ENCODE data around the gene PTH1R. TPM values are rescaled to one million over a fixed set of nuclear protein-coding genes. Genes with fewer than 3 reads are reported as not detected.

PTH1R gene
- polyA plus RNA-seq, 1 of the 3 experiments (the other 2 are of a cell fraction), result 0.07 TPM

- H3K4me1 ChIP-seq (ENCODE audit: control insufficient read depth in 1 of 2, insufficient read depth in 2 of 2, low read depth in 1 of 2, low read length in 1 of 2), result peaks cover 25 to 47% of the 10 kb centered on the region in 2 experiments
- peak; percentile 53 for DNase-seq
- CTCF ChIA-PET, result interaction anchor here (1.5 to 2.7 kb wide), 3 partner anchors 13 to 103 kb away, joined by 3 to 11 read pairs (median 10); no protein-coding TSS in a partner anchor
- H3K9me2 ChIP-seq, result no peaks in the 10 kb centered on the region
- peaks cover 87% of the 10 kb centered on the region for H4K20me1 ChIP-seq (ENCODE audit: insufficient read depth)
- peak overlapping the region; percentile 71 to 87 for H3K27ac ChIP-seq (ENCODE audit: low read depth in 2 of 2, low read length in 1 of 2)
- H3K9ac ChIP-seq, result peak overlapping the region; percentile 12; the same call in 1 of the 2 replicates
- WGBS (ENCODE audit: low lambda C conversion rate), result 35% methylated on average over 13 of the region's 19 CpGs
- peaks cover 15% of the 10 kb centered on the region for H3F3A ChIP-seq (replicated peaks; ENCODE audit: insufficient read depth)
- no peaks in the 10 kb centered on the region for H3K27me3 ChIP-seq (ENCODE audit: insufficient read depth)
- no peaks in the 10 kb centered on the region for H3K9me3 ChIP-seq
- peaks cover 97% of the 10 kb centered on the region for H3K79me2 ChIP-seq (ENCODE audit: insufficient read depth)
- H3K36me3 ChIP-seq (replicated peaks in 1 of 2; ENCODE audit: control insufficient read depth in 1 of 2, insufficient read depth in 2 of 2, low read length in 1 of 2), result peaks cover 0 to 10% of the 10 kb centered on the region in 2 experiments
- peak overlapping the region; percentile 73 for H3K4me2 ChIP-seq
- H2AFZ ChIP-seq (ENCODE audit: low read depth), result no peak overlapping the region
- peak; percentile 78 for TF ChIP-seq GATA2 (CRISPR knock-in tag; IDR thresholded peaks at IDR 0.05)
- no peak for TF ChIP-seq RCOR1 (IDR thresholded peaks at IDR 0.05; ENCODE audit: low read length)
- TF ChIP-seq FOXJ3 (CRISPR knock-in tag; IDR thresholded peaks at IDR 0.05), result 0 out of 2 replicates have a peak, but pooled peaks have one; percentile 3
- TF ChIP-seq TEAD4 (IDR thresholded peaks at IDR 0.05; ENCODE audit: borderline replicate concordance, insufficient read depth), result no peak
- TF ChIP-seq, protein P1, sequence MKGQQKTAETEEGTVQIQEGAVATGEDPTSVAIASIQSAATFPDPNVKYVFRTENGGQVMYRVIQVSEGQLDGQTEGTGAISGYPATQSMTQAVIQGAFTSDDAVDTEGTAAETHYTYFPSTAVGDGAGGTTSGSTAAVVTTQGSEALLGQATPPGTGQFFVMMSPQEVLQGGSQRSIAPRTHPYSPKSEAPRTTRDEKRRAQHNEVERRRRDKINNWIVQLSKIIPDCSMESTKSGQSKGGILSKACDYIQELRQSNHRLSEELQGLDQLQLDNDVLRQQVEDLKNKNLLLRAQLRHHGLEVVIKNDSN (IDR thresholded peaks at IDR 0.05; ENCODE audit: borderline replicate concordance, low read depth), result no peak
- no peak for TF ChIP-seq JUND (IDR thresholded peaks at IDR 0.05)
- no peak for TF ChIP-seq RFX5 (IDR thresholded peaks at IDR 0.05; ENCODE audit: low read length)
- no peak for TF ChIP-seq MAX (IDR thresholded peaks at IDR 0.05; ENCODE audit: low read depth)
- TF ChIP-seq SMC3 (IDR thresholded peaks at IDR 0.05; ENCODE audit: low read depth, low read length), result peak; percentile 3; the same call in 1 of the 2 replicates
- POLR2A ChIA-PET, result interaction anchor here (0.6 to 1.8 kb wide), 2 partner anchors 28 to 344 kb away, joined by 3 to 6 read pairs; partner anchors contain the start of gene CCDC12
- H3K4me3 ChIP-seq (ENCODE audit: low read depth in 2 of 2, low read length in 1 of 2), result no peak overlapping the region
Measured at GRCh38 chr3:46947981-46948791, 70.7 kb downstream of the PTH1R start.

GRCh38 chr3:46948830-46949671 lies 71.5 kb downstream of the PTH1R start:
- 85% methylated on average over 5 of the region's 6 CpGs for WGBS (ENCODE audit: low lambda C conversion rate)
- peaks cover 87% of the 10 kb centered on the region for H4K20me1 ChIP-seq (ENCODE audit: insufficient read depth)
- ChIA-PET CTCF (interaction anchor here (1.5 to 2.7 kb wide), 3 partner anchors 14 to 103 kb away, joined by 3 to 11 read pairs (median 10); no protein-coding TSS in a partner anchor), POLR2A (no interaction called here)
- H3F3A ChIP-seq (replicated peaks; ENCODE audit: insufficient read depth), result peaks cover 15% of the 10 kb centered on the region
- no peak overlapping the region for H3K9ac ChIP-seq
- no peak overlapping the region for H3K4me3 ChIP-seq (ENCODE audit: low read depth in 2 of 2, low read length in 1 of 2)
- no peaks in the 10 kb centered on the region for H3K27me3 ChIP-seq (ENCODE audit: insufficient read depth)
- peaks cover 97% of the 10 kb centered on the region for H3K79me2 ChIP-seq (ENCODE audit: insufficient read depth)
- H3K9me2 ChIP-seq, result no peaks in the 10 kb centered on the region
- no peak for DNase-seq
- TF ChIP-seq TAF1 (IDR thresholded peaks at IDR 0.05; ENCODE audit: borderline replicate concordance, low read depth, low read length) (no peak), MEF2A (IDR thresholded peaks at IDR 0.05; ENCODE audit: borderline replicate concordance, low read depth) (no peak), RFX5 (IDR thresholded peaks at IDR 0.05; ENCODE audit: low read length) (no peak), FOXJ3 (CRISPR knock-in tag; IDR thresholded peaks at IDR 0.05) (no peak)
- H2AFZ ChIP-seq (ENCODE audit: low read depth), result no peak overlapping the region
- peaks cover 0 to 10% of the 10 kb centered on the region in 2 experiments for H3K36me3 ChIP-seq (replicated peaks in 1 of 2; ENCODE audit: control insufficient read depth in 1 of 2, insufficient read depth in 2 of 2, low read length in 1 of 2)
- peak overlapping the region; percentile 73 for H3K4me2 ChIP-seq
- peaks cover 25 to 47% of the 10 kb centered on the region in 2 experiments for H3K4me1 ChIP-seq (ENCODE audit: control insufficient read depth in 1 of 2, insufficient read depth in 2 of 2, low read depth in 1 of 2, low read length in 1 of 2)
- H3K9me3 ChIP-seq, result no peaks in the 10 kb centered on the region
- peak overlapping the region; percentile 71 to 87; a peak in 3 of 4 replicates for H3K27ac ChIP-seq (ENCODE audit: low read depth in 2 of 2, low read length in 1 of 2)

All from SK-N-SH (cell line).